NCI-H2029 (cell line): ENCODE data around the gene OR10A5.
"Not testable (repeated sequence)": the region's sequence is repeated elsewhere in the genome, so short reads cannot be mapped to it uniquely, and the experiment has no call there.

ENCODE experiments used
- DNase-seq: peaks from one replicate; lab custom pipeline; 2025; lab: John Stamatoyannopoulos, UW

Gene OR10A5

DNA sequence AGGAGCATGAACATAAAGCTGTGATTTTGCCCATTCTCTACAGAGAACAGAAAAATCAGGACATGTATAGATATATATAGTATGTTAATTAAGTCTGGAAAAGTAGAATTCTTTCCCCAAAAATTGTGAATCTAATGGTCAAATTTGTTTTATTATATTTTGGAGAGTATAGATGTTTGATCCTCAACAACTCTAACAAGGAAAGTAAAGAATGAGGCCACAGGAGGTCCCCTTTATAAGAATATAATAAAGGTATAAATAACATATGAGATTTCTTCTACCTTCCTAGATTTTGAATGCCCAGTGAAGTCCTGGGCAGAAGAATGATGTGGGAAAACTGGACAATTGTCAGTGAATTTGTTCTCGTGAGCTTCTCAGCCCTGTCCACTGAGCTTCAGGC, 30.8 kb downstream of the OR10A5 start, which contains the start of gene OR10A4:
Gene OR10A4, plus strand, starts transcription at position 301 of the 400 bp plus-strand sequence. Its CDS starts 23 bp downstream, at position 324.
- DNase-seq: no peak

DNA sequence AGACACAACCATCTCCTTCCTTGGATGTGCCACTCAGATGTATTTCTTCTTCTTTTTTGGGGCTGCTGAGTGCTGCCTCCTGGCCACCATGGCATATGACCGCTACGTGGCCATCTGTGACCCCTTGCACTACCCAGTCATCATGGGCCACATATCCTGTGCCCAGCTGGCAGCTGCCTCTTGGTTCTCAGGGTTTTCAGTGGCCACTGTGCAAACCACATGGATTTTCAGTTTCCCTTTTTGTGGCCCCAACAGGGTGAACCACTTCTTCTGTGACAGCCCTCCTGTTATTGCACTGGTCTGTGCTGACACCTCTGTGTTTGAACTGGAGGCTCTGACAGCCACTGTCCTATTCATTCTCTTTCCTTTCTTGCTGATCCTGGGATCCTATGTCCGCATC, 31.4 kb downstream of the OR10A5 start:
- no peak for DNase-seq

DNA sequence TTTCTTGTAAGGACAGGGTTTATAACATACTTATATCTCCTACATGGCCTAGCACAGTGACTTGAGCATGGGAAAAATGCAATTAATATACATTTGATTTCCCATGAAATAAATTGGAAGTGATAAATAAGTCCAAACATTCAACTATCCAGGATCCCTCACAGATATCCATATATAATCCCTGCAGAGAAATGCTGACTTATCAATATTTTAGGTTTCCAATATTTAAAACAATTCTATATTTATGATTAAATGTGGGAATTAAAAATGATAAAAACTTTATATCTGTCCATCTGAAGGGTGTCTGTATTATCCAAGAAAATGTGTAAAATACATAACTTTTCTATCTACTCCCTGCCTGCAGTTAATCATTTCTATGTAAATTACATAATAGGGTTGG, 37.3 kb downstream of the OR10A5 start:
- DNase-seq: no peak

- not testable (repeated sequence) for DNase-seq
Measured at GRCh38 chr11:6887711-6888110, 42.2 kb downstream of the OR10A5 start.

GRCh38 chr11:6888830-6889229, 43.3 kb downstream of the OR10A5 start:
- DNase-seq: no peak

- no peak for DNase-seq
Measured at GRCh38 chr11:6889835-6890234, 44.4 kb downstream of the OR10A5 start.

DNA sequence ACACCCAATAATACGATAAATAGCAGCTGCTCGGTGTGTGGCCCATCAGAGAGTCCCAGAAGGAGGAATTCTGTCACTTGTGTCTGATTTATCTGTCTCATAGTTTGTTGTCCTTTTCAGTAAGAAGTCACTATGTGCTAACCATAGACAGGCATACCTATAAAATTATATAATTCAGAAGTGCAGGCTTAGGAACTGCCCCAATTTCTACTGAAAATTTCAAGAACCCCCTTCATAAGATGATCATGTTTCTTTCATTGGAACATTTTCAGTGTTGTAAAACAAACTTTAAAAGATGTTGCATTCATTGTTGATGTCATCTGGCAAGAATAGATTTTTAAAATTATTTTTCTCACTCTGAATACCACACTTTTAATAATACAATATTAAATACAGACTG, 46.9 kb downstream of the OR10A5 start, which contains the start of gene OR2D2:
Gene OR2D2, minus strand, starts transcription at position 101 of the 400 bp plus-strand sequence. Its CDS starts 0 bp downstream, at position 101.
- DNase-seq: no peak

DNA sequence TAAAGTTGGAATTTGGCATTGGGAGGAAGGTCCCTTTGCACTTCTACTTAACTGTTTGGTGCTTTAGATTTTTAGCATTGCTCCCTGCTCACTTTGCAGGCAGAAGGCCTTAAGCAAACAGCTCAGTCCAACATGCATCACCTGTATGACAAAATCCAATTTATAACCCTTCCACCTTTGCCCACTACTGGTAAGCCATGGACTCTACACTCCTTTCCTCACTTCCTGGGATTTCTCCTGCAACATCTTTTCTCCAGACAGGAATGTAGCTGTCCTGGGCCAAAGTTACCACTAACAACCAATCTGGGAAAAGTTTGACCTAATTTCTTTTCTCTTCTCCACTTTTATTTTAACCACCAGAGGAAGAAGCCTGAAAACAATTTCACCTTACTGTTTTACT, 48.6 kb downstream of the OR10A5 start:
- DNase-seq: no peak

DNA sequence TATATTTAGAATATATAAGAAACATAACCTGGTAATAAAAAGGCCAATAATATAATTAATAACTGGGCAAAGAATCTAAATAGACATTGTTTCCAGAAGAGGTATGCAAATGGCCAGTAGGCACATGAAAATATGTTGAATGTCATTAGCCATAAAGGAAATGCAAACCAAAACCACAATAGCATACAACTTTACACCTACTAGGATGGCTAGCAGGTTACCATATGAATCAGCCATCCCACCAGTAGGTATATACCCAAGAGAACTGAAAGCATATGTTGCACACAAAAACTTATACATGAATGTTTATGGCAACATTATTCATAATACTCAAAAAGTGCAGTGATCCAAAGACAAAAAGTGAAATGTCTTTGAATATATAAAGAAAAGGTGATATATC, 49.5 kb downstream of the OR10A5 start:
- no peak for DNase-seq
